ENCODE results near the gene MUC5AC.

DNA sequence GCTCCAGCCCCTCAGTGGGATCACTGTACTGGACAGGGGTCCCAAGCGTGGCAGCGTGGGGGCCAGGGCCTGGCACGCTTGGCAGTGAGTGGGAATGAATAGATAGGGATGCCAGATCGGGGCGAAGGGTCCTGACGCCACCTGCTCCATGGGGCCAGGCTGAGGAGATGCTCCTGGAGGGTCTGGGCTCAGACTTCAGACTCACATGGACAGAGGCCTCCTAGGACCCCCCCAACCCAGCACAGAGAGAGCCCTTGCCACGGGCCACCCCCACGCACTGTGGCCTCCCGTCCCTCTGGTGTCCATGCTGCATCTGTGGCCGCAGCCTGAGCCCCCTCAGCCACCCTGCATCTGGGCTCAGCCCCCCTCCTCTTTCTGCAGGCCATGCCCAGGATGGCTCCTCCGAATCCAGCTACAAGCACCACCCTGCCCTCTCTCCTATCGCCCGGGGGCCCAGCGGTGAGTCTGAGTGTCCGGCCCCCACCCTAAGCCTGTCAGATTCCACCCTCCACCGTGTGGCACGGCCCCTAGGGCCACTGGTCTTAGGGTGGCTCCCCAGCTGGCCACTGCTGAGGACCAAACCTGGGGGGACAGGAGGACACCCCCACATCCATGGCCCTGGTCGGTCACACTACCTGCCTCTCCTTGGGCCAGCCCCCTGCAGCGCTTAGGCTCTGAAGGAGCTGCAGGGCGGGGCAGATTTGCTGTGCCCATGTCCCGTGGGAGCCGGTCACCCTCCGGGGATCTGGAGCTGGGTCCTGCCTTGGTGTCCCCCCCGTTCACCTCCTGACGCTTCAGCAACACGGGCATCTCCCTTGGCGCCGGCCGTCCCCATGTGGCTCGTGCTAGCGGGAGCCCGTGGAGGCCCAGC is 2.7 kb downstream of the MUC5AC start:
- TF ChIP-seq EZH2phosphoT487 (IDR thresholded peaks at IDR 0.05; ENCODE audit: insufficient read depth, low read depth), result no peak
- TF ChIP-seq EZH2 (IDR thresholded peaks at IDR 0.05; ENCODE audit: insufficient read depth, poor library complexity, severe bottlenecking), result no peak

All from GM23248 (cell line).